GM12801 (cell line): ENCODE data around the gene ARHGEF39.

ENCODE experiments used
- CTCF ChIP-seq: IDR thresholded peaks from one replicate; pipeline ENCODE4 v1.5.1; 2011; ENCODE audit warnings: control low read depth; ENCODE audit not compliant: insufficient read length; ENCODE audit errors: extremely low read depth

ARHGEF39 gene

GRCh38 chr9:35708146-35708545 lies 43.2 kb upstream of the ARHGEF39 start:
- TF ChIP-seq CTCF = no peak

GRCh38 chr9:35706951-35707350 lies 42.0 kb upstream of the ARHGEF39 start:
- TF ChIP-seq CTCF = no peak

- TF ChIP-seq CTCF = no peak
Measured at GRCh38 chr9:35705836-35706430, 40.9 kb upstream of the ARHGEF39 start.

GRCh38 chr9:35705372-35705771 lies 40.4 kb upstream of the ARHGEF39 start:
- TF ChIP-seq CTCF = no peak

- TF ChIP-seq CTCF = no peak
Measured at GRCh38 chr9:35703906-35704672, 39.1 kb upstream of the ARHGEF39 start.

- no peak for TF ChIP-seq CTCF
Measured at GRCh38 chr9:35702696-35703095, 37.7 kb upstream of the ARHGEF39 start.

GRCh38 chr9:35700942-35701341 lies 35.9 kb upstream of the ARHGEF39 start:
- TF ChIP-seq CTCF = no peak
